Breast epithelium (tissue), 3 donors: Measurements from ENCODE around the gene CLSTN2.

Experiments used
- CTCF ChIP-seq, 3 donors: fragments of 450-650 bp; IDR thresholded peaks; one replicate each; pipeline ENCODE4 v1.5.1; 2016 to 2017; ENCODE audit warnings: antibody characterized with exemption in 3 of 3, mild to moderate bottlenecking in 3 of 3, moderate library complexity in 3 of 3
- POLR2A ChIP-seq: fragments of 450-650 bp; IDR thresholded peaks from one replicate; pipeline ENCODE4 v1.6.1; 2016; ENCODE audit warnings: antibody characterized with exemption, mild to moderate bottlenecking, moderate library complexity

DNA sequence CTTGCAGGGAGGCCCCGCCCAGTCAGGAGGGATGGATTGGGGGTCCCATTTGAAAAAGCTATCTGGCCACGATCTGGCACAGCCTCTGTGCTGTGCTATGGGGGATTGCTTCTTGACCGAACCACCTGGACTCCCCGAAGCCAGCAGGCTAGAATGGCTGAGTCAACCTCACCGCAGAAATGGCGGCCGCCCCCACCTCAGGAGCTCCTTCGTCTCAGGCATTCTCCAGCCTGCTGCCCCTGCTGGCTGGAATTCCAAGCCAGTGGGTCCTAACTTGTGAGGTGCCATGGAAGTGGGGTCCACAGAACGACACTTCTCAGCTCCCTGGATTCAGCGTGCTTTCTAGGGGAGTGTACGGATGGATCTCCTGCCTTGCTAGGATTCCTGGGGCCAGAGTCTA is 562.3 kb downstream of the CLSTN2 start:
- no peak for TF ChIP-seq CTCF (IDR thresholded peaks at IDR 0.05)
- TF ChIP-seq POLR2A: no peak
